A673 (cell line): ENCODE results near the gene WLS. TPM values are rescaled to one million over a fixed set of nuclear protein-coding genes. Genes with fewer than 3 reads are reported as not detected.

ENCODE experiments used
- BruUV-seq: library from RNA; stranded (reverse); fragments of 400-500 nt; replicated peaks from 2 replicates; lab custom pipeline; 2021; lab: Mats Ljungman, UMichigan
- CTCF ChIA-PET: fragments of 300-600 bp; sonication (Branson Sonifier 250); formaldehyde crosslinking; loops from one replicate; lab custom pipeline; 2022; ENCODE audit warnings: antibody characterized with exemption; lab: Charles Lee
- POLR2A ChIA-PET: fragments of 300-600 bp; sonication (Branson Sonifier 250); formaldehyde crosslinking; loops from one replicate; lab custom pipeline; 2022; ENCODE audit warnings: antibody characterized with exemption; ENCODE audit not compliant: low non-redundant PET; lab: Charles Lee
- DNase-seq: peaks from one replicate; pipeline ENCODE4 v3.0.0-alpha.2; 2015; ENCODE audit warnings: low spot score
- H3K27ac ChIP-seq: fragments of 200-600 bp; sonication (generic); 2 replicates; pipeline ENCODE4 v1.5.1; 2016; ENCODE audit warnings: mixed run types, low read depth, mild to moderate bottlenecking, mixed read lengths, antibody characterized with exemption, low read length; ENCODE audit not compliant: poor library complexity, severe bottlenecking
- H3K27me3 ChIP-seq: fragments of 200-600 bp; sonication (generic); replicated peaks from 2 replicates; pipeline ENCODE4 v1.6.1; 2017; ENCODE audit warnings: mixed run types, low read depth, mild to moderate bottlenecking, mixed read lengths, antibody characterized with exemption, low read length; ENCODE audit not compliant: insufficient read depth, poor library complexity
- H3K36me3 ChIP-seq: fragments of 200-600 bp; sonication (generic); 2 replicates; pipeline ENCODE4 v1.6.1; 2016; ENCODE audit warnings: mixed run types, mild to moderate bottlenecking, mixed read lengths, antibody characterized with exemption, low read length; ENCODE audit not compliant: insufficient read depth, poor library complexity, severe bottlenecking
- H3K4me1 ChIP-seq: fragments of 200-600 bp; sonication (generic); 2 replicates; pipeline ENCODE4 v1.6.1; 2017; ENCODE audit warnings: mixed run types, mild to moderate bottlenecking, mixed read lengths, antibody characterized with exemption, low read length; ENCODE audit not compliant: insufficient read depth, poor library complexity, severe bottlenecking
- H3K4me3 ChIP-seq: fragments of 200-600 bp; sonication (generic); 2 replicates; pipeline ENCODE4 v1.5.1; 2016; ENCODE audit warnings: low read depth, mixed run types, mild to moderate bottlenecking, mixed read lengths, low read length; ENCODE audit not compliant: poor library complexity, severe bottlenecking
- H3K9me3 ChIP-seq: fragments of 200-600 bp; sonication (generic); 2 replicates; pipeline ENCODE4 v1.6.1; 2016; ENCODE audit warnings: mixed run types, low read depth, mild to moderate bottlenecking, mixed read lengths, antibody characterized with exemption, low read length; ENCODE audit not compliant: poor library complexity, severe bottlenecking
- EZH2 ChIP-seq: fragments of 200-600 bp; sonication (generic); IDR thresholded peaks from 2 replicates; pipeline ENCODE4 v1.6.1; 2017; ENCODE audit warnings: borderline replicate concordance, low read depth, mild to moderate bottlenecking, mixed read lengths, antibody characterized with exemption, low read length; ENCODE audit not compliant: poor library complexity, severe bottlenecking
- intact Hi-C: fragments of 100-400 bp; cut with micrococcal nuclease; formaldehyde crosslinking; loops from one replicate; pipeline ENCODE4 v1.10.0; 2022; ENCODE audit not compliant: unreplicated experiment
- total RNA-seq: library from RNA; stranded (reverse); gene quantifications from 2 replicates; pipeline ENCODE4 v1.2.3, GENCODE V29; 2021
- TF ChIP-seq, protein P1 (sequence below): fragments of 300-800, 200-600 bp; sonication (generic); conservative IDR thresholded peaks from 2 replicates; pipeline ENCODE4 v1.5.1; 2017; ENCODE audit warnings: low read depth, mild to moderate bottlenecking, antibody characterized with exemption, low read length, moderate library complexity, mixed read lengths

The WLS gene
- total RNA-seq, 1 experiment from 2014 or later, result 144 TPM

DNA sequence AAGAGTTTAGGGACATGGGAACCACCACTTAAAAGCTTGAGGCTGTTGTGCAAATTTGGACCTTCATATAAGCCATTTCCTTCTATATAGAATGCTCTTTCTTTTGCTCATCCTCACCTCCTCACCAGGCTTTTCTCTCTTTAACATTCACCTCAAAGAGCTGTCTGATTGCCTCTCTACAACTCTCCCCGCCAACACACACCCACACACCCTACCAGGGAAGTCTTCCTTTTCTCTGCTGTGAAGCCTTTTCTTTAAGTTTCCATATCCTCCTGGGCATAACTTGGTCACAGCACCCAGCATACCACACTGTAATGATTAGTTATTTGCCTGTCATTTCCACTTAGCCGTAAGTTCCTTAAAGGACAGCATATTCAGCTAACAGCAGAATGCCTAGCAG lies 40.6 kb downstream of the WLS start:
- H3K36me3 ChIP-seq, result peaks cover 24% of the 10 kb centered on the region
- DNase-seq, result no peak
- no peak overlapping the region for H3K27ac ChIP-seq
- TSS peak; percentile 8 for BruUV-seq
- H3K9me3 ChIP-seq, result no peaks in the 10 kb centered on the region
- POLR2A ChIA-PET, result no interaction called here
- TF ChIP-seq, protein P1, sequence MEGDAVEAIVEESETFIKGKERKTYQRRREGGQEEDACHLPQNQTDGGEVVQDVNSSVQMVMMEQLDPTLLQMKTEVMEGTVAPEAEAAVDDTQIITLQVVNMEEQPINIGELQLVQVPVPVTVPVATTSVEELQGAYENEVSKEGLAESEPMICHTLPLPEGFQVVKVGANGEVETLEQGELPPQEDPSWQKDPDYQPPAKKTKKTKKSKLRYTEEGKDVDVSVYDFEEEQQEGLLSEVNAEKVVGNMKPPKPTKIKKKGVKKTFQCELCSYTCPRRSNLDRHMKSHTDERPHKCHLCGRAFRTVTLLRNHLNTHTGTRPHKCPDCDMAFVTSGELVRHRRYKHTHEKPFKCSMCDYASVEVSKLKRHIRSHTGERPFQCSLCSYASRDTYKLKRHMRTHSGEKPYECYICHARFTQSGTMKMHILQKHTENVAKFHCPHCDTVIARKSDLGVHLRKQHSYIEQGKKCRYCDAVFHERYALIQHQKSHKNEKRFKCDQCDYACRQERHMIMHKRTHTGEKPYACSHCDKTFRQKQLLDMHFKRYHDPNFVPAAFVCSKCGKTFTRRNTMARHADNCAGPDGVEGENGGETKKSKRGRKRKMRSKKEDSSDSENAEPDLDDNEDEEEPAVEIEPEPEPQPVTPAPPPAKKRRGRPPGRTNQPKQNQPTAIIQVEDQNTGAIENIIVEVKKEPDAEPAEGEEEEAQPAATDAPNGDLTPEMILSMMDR, result no peak
- TF ChIP-seq EZH2, result no peak
- intact Hi-C loops, result no loop called here
- no peaks in the 10 kb centered on the region for H3K27me3 ChIP-seq
- H3K4me3 ChIP-seq, result no peak overlapping the region
- H3K4me1 ChIP-seq, result peaks cover 2% of the 10 kb centered on the region
- CTCF ChIA-PET, result no interaction called here

DNA sequence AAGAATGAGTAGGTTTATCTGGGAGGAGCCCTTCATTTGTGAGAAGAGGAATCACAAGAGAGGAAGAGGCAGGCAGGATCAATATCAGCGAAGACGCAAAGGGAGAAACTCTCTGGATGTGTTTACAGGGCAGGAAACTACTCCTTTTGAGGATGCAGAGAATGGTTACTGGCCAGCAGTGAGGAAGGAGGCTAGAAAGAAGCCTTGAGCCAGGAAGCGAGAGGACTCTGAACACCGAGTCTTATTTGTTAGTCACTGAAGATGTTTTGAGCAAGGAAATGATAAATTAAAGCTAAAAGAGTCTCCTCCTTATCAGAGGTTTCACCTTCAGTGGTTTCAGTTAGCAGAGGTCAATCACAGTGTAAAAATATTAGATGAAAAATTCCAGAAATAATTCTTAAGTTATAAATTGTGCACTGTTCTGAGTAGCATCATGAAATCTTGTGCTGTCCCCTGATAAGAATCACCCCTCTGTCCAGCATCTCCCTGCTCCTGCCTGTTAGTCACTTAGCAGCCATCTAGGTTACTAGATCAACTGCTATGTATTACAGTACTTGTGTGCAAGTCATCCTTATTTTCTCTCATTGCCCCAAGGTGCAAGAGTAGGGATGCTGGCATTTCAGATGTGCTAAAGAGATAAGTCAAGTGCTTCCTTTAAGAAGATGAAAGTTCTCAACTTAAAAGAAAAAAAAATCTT lies 43.5 kb downstream of the WLS start:
- Histone ChIP-seq H3K27ac (no peak overlapping the region), H3K4me3 (no peak overlapping the region), H3K9me3 (no peaks in the 10 kb centered on the region), H3K27me3 (no peaks in the 10 kb centered on the region), H3K36me3 (peaks cover 29% of the 10 kb centered on the region), H3K4me1 (no peaks in the 10 kb centered on the region)
- TF ChIP-seq, protein P1, result no peak
- TF ChIP-seq EZH2, result no peak
- no peak for DNase-seq
- BruUV-seq, result no TSS peak
- ChIA-PET POLR2A (no interaction called here), CTCF (no interaction called here)
- intact Hi-C loops, result no loop called here

DNA sequence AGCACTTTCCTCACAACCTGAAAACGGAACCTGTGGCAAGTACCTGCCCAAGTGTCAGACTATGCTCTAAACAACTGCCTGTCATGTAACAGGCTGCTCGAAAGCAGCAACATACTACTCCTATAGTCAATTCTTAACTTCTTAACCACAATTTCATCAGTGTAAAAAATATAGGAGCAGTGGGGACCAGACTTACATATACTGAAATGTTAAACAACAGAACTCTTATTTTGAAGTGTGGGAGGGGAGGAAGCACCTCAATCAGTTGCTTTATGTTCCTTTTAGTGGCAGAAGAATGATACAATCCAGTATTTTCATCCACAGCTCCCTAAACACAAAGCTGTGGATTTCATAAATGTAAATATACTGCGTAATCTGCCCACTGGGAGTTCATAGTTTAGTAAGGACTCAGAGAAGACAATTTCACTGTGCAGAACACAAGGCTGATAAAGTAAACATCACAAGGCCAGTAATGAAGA lies 44.2 kb downstream of the WLS start:
- TF ChIP-seq, protein P1, result no peak
- no peak for TF ChIP-seq EZH2
- Histone ChIP-seq H3K27me3 (no peaks in the 10 kb centered on the region), H3K9me3 (no peaks in the 10 kb centered on the region), H3K27ac (no peak overlapping the region), H3K36me3 (peaks cover 26% of the 10 kb centered on the region), H3K4me3 (no peak overlapping the region), H3K4me1 (no peaks in the 10 kb centered on the region)
- CTCF ChIA-PET, result no interaction called here
- no TSS peak for BruUV-seq
- POLR2A ChIA-PET, result no interaction called here
- no peak for DNase-seq
- intact Hi-C loops, result no loop called here
